ENCODE measurements around the gene ZP1. TPM values are rescaled to one million over a fixed set of nuclear protein-coding genes. Genes with fewer than 3 reads are reported as not detected.

ZP1 gene
- total and polyA plus RNA-seq, 2 of the 4 experiments (the other 2 are of a cell fraction): 0.18 to 1.6 TPM

- no TSS peak for BruUV-seq (replicated peaks)
- ChIA-PET POLR2A (ENCODE audit: unreplicated experiment) (no interaction called here), CTCF (interaction anchor here (1.5 kb wide), 1 partner anchor 38 kb away, joined by 5 read pairs; no protein-coding TSS in a partner anchor)
- Histone ChIP-seq H2AK5ac (ENCODE audit: low read depth, low read length) (no peak overlapping the region), H3K18ac (ENCODE audit: low read depth, low read length) (no peak overlapping the region), H3K9me1 (ENCODE audit: insufficient read depth, low read length) (peaks cover 23% of the 10 kb centered on the region), H3K56ac (ENCODE audit: extremely low read depth, insufficient read depth, low read length) (no peak overlapping the region), H4K5ac (ENCODE audit: low read depth, low read length) (no peak overlapping the region), H3K23ac (ENCODE audit: low read depth, low read length) (no peak overlapping the region), H2AK9ac (replicated peaks; ENCODE audit: low read depth, low read length, poor library complexity) (no peak overlapping the region), H2AFZ (replicated peaks; ENCODE audit: low read length, poor library complexity) (no peak overlapping the region), H3K9me3 (ENCODE audit: control insufficient read depth, insufficient read depth, low read length) (no peaks in the 10 kb centered on the region), H3K4me1 (ENCODE audit: control insufficient read depth, insufficient read depth, low read length) (peaks cover 22% of the 10 kb centered on the region), H4K8ac (ENCODE audit: low read depth in 2 of 2, low read length in 2 of 2) (no peak overlapping the region), H3K27me3 (ENCODE audit: control insufficient read depth, insufficient read depth, low read length) (no peaks in the 10 kb centered on the region; the same call in none of the 2 replicates), H3K4me2 (ENCODE audit: low read depth, low read length) (no peak overlapping the region), H3K36me3 (ENCODE audit: control insufficient read depth, insufficient read depth, low read length) (no peaks in the 10 kb centered on the region), H2BK15ac (ENCODE audit: low read depth, low read length) (no peak overlapping the region), H4K91ac (ENCODE audit: insufficient read depth, low read depth, low read length) (no peak overlapping the region), H3K79me1 (ENCODE audit: low read depth in 1 of 2, low read length in 2 of 2) (0 out of 4 replicates have a peak, but pooled peaks cover 0 to 3% of the 10 kb centered on the region in 2 experiments), H2BK5ac (ENCODE audit: low read depth, low read length, poor library complexity, severe bottlenecking) (no peak overlapping the region), H2BK20ac (ENCODE audit: low read depth, low read length) (no peak overlapping the region), H3K4me3 (ENCODE audit: insufficient read depth, low read depth, low read length) (no peak overlapping the region), H3K4ac (ENCODE audit: low read depth, low read length) (no peak overlapping the region), H4K20me1 (ENCODE audit: insufficient read depth, low read length) (no peaks in the 10 kb centered on the region), H3K14ac (replicated peaks; ENCODE audit: low read depth, low read length) (no peak overlapping the region), H3K9ac (ENCODE audit: low read depth, low read length) (no peak overlapping the region), H2BK120ac (ENCODE audit: low read depth, low read length) (no peak overlapping the region), H3K27ac (ENCODE audit: insufficient read depth, low read length) (no peak overlapping the region)
- intact Hi-C loops (cut with micrococcal nuclease) (no loop called here), in situ Hi-C loops (cut with MboI; ENCODE audit: low sequenced_read_pairs) (no loop called here), dilution Hi-C loops (cut with HindIII; ENCODE audit: low sequenced_read_pairs, unreplicated experiment) (no loop called here)
- ATAC-seq (ENCODE audit: low read depth): no peak
- 0% methylated on average over 1 of the region's 3 CpGs; no CpG with 5 or more reads in 1 of the 2 experiments for WGBS, 2 experiments (ENCODE audit: extremely low coverage in 2 of 2, insufficient read length in 1 of 2)
- DNase-seq: no peak
- TF ChIP-seq CHD1 (IDR thresholded peaks at IDR 0.05; ENCODE audit: low read depth, low read length): no peak
- no peak for TF ChIP-seq MAZ (IDR thresholded peaks at IDR 0.05; ENCODE audit: borderline replicate concordance, low read depth, low read length)
- TF ChIP-seq, protein P1, sequence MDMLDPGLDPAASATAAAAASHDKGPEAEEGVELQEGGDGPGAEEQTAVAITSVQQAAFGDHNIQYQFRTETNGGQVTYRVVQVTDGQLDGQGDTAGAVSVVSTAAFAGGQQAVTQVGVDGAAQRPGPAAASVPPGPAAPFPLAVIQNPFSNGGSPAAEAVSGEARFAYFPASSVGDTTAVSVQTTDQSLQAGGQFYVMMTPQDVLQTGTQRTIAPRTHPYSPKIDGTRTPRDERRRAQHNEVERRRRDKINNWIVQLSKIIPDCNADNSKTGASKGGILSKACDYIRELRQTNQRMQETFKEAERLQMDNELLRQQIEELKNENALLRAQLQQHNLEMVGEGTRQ (IDR thresholded peaks at IDR 0.05; ENCODE audit: low read depth, low read length): no peak
- TF ChIP-seq CEBPB (IDR thresholded peaks at IDR 0.05; ENCODE audit: low read depth, low read length): no peak
- no peak for TF ChIP-seq ELK1 (IDR thresholded peaks at IDR 0.05; ENCODE audit: borderline replicate concordance, low read depth, low read length)
- TF ChIP-seq NFE2L2 (IDR thresholded peaks at IDR 0.05; ENCODE audit: low read depth, low read length): no peak
- no peak for TF ChIP-seq POLR2A (IDR thresholded peaks at IDR 0.05; ENCODE audit: low read depth, low read length)
- no peak for TF ChIP-seq CTCF (conservative IDR thresholded peaks at IDR 0.05; ENCODE audit: low read depth, low read length)
- no peak for TF ChIP-seq RCOR1 (IDR thresholded peaks at IDR 0.05; ENCODE audit: insufficient replicate concordance, low read length)
- TF ChIP-seq MXI1 (IDR thresholded peaks at IDR 0.05; ENCODE audit: borderline replicate concordance, low read depth, low read length): no peak
- no peak for TF ChIP-seq BHLHE40 (IDR thresholded peaks at IDR 0.05; ENCODE audit: low read depth, low read length)
- TF ChIP-seq RAD21 (IDR thresholded peaks at IDR 0.05; ENCODE audit: low read length): no peak
- no peak for TF ChIP-seq SMC3 (IDR thresholded peaks at IDR 0.05; ENCODE audit: low read depth, low read length)
- no peak for TF ChIP-seq MAFK (IDR thresholded peaks at IDR 0.05; ENCODE audit: low read depth, low read length)
- no peak for TF ChIP-seq RFX5 (IDR thresholded peaks at IDR 0.05; ENCODE audit: low read depth, low read length)
- TF ChIP-seq FOS (IDR thresholded peaks at IDR 0.05; ENCODE audit: low read depth, low read length): no peak
These were observed 2.9 kb downstream of the ZP1 start for GRCh38 chr11:60870276-60870675.
